K562 (cell line): ENCODE data around the gene PDHX. TPM values are rescaled to one million over a fixed set of nuclear protein-coding genes. Genes with fewer than 3 reads are reported as not detected.

Experiments
- ARHGAP35 ChIP-seq: fragments of 450-650 bp; IDR thresholded peaks from 2 replicates; pipeline ENCODE4 v1.6.1; 2018; ENCODE audit not compliant: partially characterized antibody
- ARID2 ChIP-seq: fragments of 450-650 bp; IDR thresholded peaks from 2 replicates; pipeline ENCODE4 v1.6.1; 2017; ENCODE audit warnings: antibody characterized with exemption, mild to moderate bottlenecking
- BHLHE40 ChIP-seq: IDR thresholded peaks from 2 replicates; pipeline ENCODE4 v1.6.1; 2011; ENCODE audit warnings: low read length, improper control_type of control experiment
- CREB1 ChIP-seq, 2 experiments: sonication (generic) in 1 of 2; formaldehyde crosslinking in 1 of 2; IDR thresholded peaks; 2 replicates each; pipeline versions ENCODE4 v1.6.1 to v1.8.0; 2012 to 2022; ENCODE audit warnings: inconsistent platforms in 1 of 2, mild to moderate bottlenecking in 1 of 2, missing genetic modification reagents in 1 of 2, moderate library complexity in 1 of 2
- ETV1 ChIP-seq: fragments of 450-650 bp; conservative IDR thresholded peaks from 2 replicates; pipeline ENCODE4 v1.6.1; 2016; ENCODE audit warnings: missing genetic modification characterization, control low read depth, low read depth, missing compliant biosample characterization
- ETV5 ChIP-seq: sonication (generic); formaldehyde crosslinking; IDR thresholded peaks from 2 replicates; pipeline ENCODE4 v1.4.0; 2020; ENCODE audit warnings: low read depth, mild to moderate bottlenecking, missing genetic modification reagents
- GTF3C2 ChIP-seq: IDR thresholded peaks from 3 replicates; pipeline ENCODE4 v1.6.1; 2011; ENCODE audit warnings: borderline replicate concordance, mild to moderate bottlenecking, moderate library complexity; ENCODE audit not compliant: insufficient read length; ENCODE audit errors: extremely low read depth
- HIVEP1 ChIP-seq: fragments of 250-450 bp; sonication (Bioruptor Pico); IDR thresholded peaks from 2 replicates; pipeline ENCODE4 v1.4.0; 2020; ENCODE audit warnings: mild to moderate bottlenecking
- KAT2B ChIP-seq: IDR thresholded peaks from one replicate; pipeline ENCODE4 v1.6.1; 2012; ENCODE audit warnings: low read depth, mild to moderate bottlenecking, control low read depth, inconsistent platforms, low read length, moderate library complexity
- MBD2 ChIP-seq: sonication (generic); IDR thresholded peaks from 2 replicates; pipeline ENCODE4 v1.6.1; 2016; ENCODE audit warnings: low read depth, borderline replicate concordance
- MCM3 ChIP-seq: fragments of 450-650 bp; IDR thresholded peaks from 2 replicates; pipeline ENCODE4 v1.6.1; 2016
- PML ChIP-seq: IDR thresholded peaks from 2 replicates; pipeline ENCODE4 v1.6.1; 2012; ENCODE audit warnings: low read length, inconsistent platforms
- POLR3A ChIP-seq: IDR thresholded peaks from 2 replicates; pipeline ENCODE4 v1.6.1; 2011; ENCODE audit warnings: borderline replicate concordance, mild to moderate bottlenecking, moderate library complexity; ENCODE audit not compliant: insufficient read length, insufficient read depth; ENCODE audit errors: extremely low read depth
- RAD21 ChIP-seq, 2 experiments: fragments of 250-450 bp in 1 of 2; fragments of 450-650 bp in 1 of 2; sonication (Bioruptor Pico) in 1 of 2; formaldehyde crosslinking in 1 of 2; IDR thresholded peaks in 1 of 2; conservative IDR thresholded peaks in 1 of 2; 2 replicates each; pipeline versions ENCODE4 v1.4.0 to v1.8.0; 2020 to 2022; ENCODE audit warnings: mild to moderate bottlenecking in 2 of 2, moderate library complexity in 1 of 2
- RHOXF2B ChIP-seq: fragments of 250-450 bp; sonication (Bioruptor Pico); conservative IDR thresholded peaks from 2 replicates; pipeline ENCODE4 v1.5.1; 2021
- TAL1 ChIP-seq: fragments of 450-650 bp; IDR thresholded peaks from 2 replicates; pipeline ENCODE4 v1.6.1; 2016; ENCODE audit warnings: mild to moderate bottlenecking
- ZNF121 ChIP-seq: sonication (generic); formaldehyde crosslinking; conservative IDR thresholded peaks from 2 replicates; pipeline ENCODE4 v1.8.0; 2022; ENCODE audit warnings: missing genetic modification reagents
- ZNF239 ChIP-seq: fragments of 250-450 bp; sonication (Bioruptor Pico); IDR thresholded peaks from 2 replicates; pipeline ENCODE4 v1.4.0; 2020; ENCODE audit warnings: mild to moderate bottlenecking
- ZNF274 ChIP-seq: IDR thresholded peaks from 2 replicates; pipeline ENCODE4 v1.6.1; 2011; ENCODE audit warnings: low read depth, mild to moderate bottlenecking, low read length, moderate library complexity, borderline replicate concordance
- ZNF518B ChIP-seq: fragments of 250-450 bp; sonication (Bioruptor Pico); IDR thresholded peaks from 2 replicates; pipeline ENCODE4 v1.5.0; 2021; ENCODE audit warnings: mild to moderate bottlenecking, moderate library complexity
- polyA plus RNA-seq, 8 experiments: library from polyadenylated mRNA; depleted of rRNA in 4 of 8; stranded (reverse) in 5 of 8; unstranded in 3 of 8; fragments of >200 nt; fragmentation: Nextera tagmentation in 2 of 8; fragmentation: Illumina TruSeq in 1 of 8; extraction: Ambion mirVana in 2 of 8; extraction: Trizol in 1 of 8; gene quantifications; 2 replicates each; pipeline versions ENCODE4 v1.2.1 to v1.2.3, GENCODE V29; 2011 to 2014; ENCODE audit warnings: inconsistent platforms in 1 of 8, missing spikeins in 1 of 8
- total RNA-seq, 7 experiments: library from RNA; depleted of rRNA in 6 of 7; stranded (reverse); fragments of >200 nt in 6 of 7; fragmentation: Illumina TruSeq in 2 of 7; extraction: Trizol in 2 of 7; gene quantifications; 2 replicates each; pipeline versions ENCODE4 v1.2.1 to v1.2.3, GENCODE V29; 2011 to 2021; ENCODE audit warnings: low replicate concordance in 1 of 7
- TF ChIP-seq, protein P1 (sequence below): fragments of 250-450 bp; sonication (Bioruptor Pico); IDR thresholded peaks from 2 replicates; pipeline ENCODE4 v1.5.0; 2022; ENCODE audit warnings: mild to moderate bottlenecking

PDHX gene
- total and polyA plus RNA-seq, 9 of the 15 experiments (the other 6 are each of a cell fraction or from before 2014, with no cell fraction given): 20.8 to 43.5 (median 31.2) TPM

- no peak for TF ChIP-seq GTF3C2
- TF ChIP-seq ARHGAP35: no peak
- TF ChIP-seq, protein P1, sequence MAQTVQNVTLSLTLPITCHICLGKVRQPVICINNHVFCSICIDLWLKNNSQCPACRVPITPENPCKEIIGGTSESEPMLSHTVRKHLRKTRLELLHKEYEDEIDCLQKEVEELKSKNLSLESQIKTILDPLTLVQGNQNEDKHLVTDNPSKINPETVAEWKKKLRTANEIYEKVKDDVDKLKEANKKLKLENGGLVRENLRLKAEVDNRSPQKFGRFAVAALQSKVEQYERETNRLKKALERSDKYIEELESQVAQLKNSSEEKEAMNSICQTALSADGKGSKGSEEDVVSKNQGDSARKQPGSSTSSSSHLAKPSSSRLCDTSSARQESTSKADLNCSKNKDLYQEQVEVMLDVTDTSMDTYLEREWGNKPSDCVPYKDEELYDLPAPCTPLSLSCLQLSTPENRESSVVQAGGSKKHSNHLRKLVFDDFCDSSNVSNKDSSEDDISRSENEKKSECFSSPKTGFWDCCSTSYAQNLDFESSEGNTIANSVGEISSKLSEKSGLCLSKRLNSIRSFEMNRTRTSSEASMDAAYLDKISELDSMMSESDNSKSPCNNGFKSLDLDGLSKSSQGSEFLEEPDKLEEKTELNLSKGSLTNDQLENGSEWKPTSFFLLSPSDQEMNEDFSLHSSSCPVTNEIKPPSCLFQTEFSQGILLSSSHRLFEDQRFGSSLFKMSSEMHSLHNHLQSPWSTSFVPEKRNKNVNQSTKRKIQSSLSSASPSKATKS (CRISPR knock-in tag): no peak
- TF ChIP-seq ETV1 (tag): peak; percentile 48; the same call in 1 of the 2 replicates
- TF ChIP-seq KAT2B: no peak
- TF ChIP-seq ARID2: no peak
- TF ChIP-seq RAD21 (CRISPR knock-in tag; conservative IDR thresholded peaks at IDR 0.05 in 1 of 2, IDR thresholded peaks at IDR 0.05 in 1 of 2): no peak
- TF ChIP-seq ZNF274: no peak
- TF ChIP-seq ETV5: no peak
- no peak for TF ChIP-seq POLR3A
- no peak for TF ChIP-seq PML
- no peak for TF ChIP-seq HIVEP1
- TF ChIP-seq ZNF518B (CRISPR knock-in tag): no peak
- no peak for TF ChIP-seq CREB1 (IDR thresholded peaks at IDR 0.05)
- no peak for TF ChIP-seq CREB1 (CRISPR knock-in tag; IDR thresholded peaks at IDR 0.05)
- no peak for TF ChIP-seq ZNF121 (CRISPR knock-in tag)
- no peak for TF ChIP-seq TAL1
- no peak for TF ChIP-seq ZNF239 (CRISPR knock-in tag)
- no peak for TF ChIP-seq MCM3
- no peak for TF ChIP-seq RHOXF2B (CRISPR knock-in tag)
- no peak for TF ChIP-seq BHLHE40
- no peak for TF ChIP-seq MBD2
These were observed 124.0 kb downstream of the PDHX start (continued) for GRCh38 chr11:35040221-35040942.
